Measurements from ENCODE around the gene PPM1L.

Gene PPM1L

GRCh38 chr3:160921020-160921635 is 165.1 kb downstream of the PPM1L start:
- in situ Hi-C loops (cut with MboI; ENCODE audit: low sequenced_read_pairs) = no loop called here

- in situ Hi-C loops (cut with MboI; ENCODE audit: low sequenced_read_pairs) = no loop called here
Measured at GRCh38 chr3:160924776-160925175, 168.7 kb downstream of the PPM1L start.

- in situ Hi-C loops (cut with MboI; ENCODE audit: low sequenced_read_pairs) = no loop called here
Measured at GRCh38 chr3:160927620-160928019, 171.6 kb downstream of the PPM1L start.

GRCh38 chr3:160928183-160928726 is 172.2 kb downstream of the PPM1L start:
- in situ Hi-C loops (cut with MboI; ENCODE audit: low sequenced_read_pairs) = no loop called here

- in situ Hi-C loops (cut with MboI; ENCODE audit: low sequenced_read_pairs) = no loop called here
Measured at GRCh38 chr3:160929595-160929994, 173.6 kb downstream of the PPM1L start.

GRCh38 chr3:160931474-160931873 is 175.4 kb downstream of the PPM1L start:
- in situ Hi-C loops (cut with MboI; ENCODE audit: low sequenced_read_pairs) = no loop called here

- in situ Hi-C loops (cut with MboI; ENCODE audit: low sequenced_read_pairs) = no loop called here
Measured at GRCh38 chr3:160935413-160936095, 179.5 kb downstream of the PPM1L start.

- in situ Hi-C loops (cut with MboI; ENCODE audit: low sequenced_read_pairs) = no loop called here
Measured at GRCh38 chr3:160941885-160942494, 186.0 kb downstream of the PPM1L start.

- in situ Hi-C loops (cut with MboI; ENCODE audit: low sequenced_read_pairs) = no loop called here
Measured at GRCh38 chr3:160943996-160944395, 188.0 kb downstream of the PPM1L start.

- in situ Hi-C loops (cut with MboI; ENCODE audit: low sequenced_read_pairs) = no loop called here
Measured at GRCh38 chr3:160945336-160945735, 189.3 kb downstream of the PPM1L start.

- in situ Hi-C loops (cut with MboI; ENCODE audit: low sequenced_read_pairs) = no loop called here
Measured at GRCh38 chr3:160948273-160948672, 192.2 kb downstream of the PPM1L start.

- in situ Hi-C loops (cut with MboI; ENCODE audit: low sequenced_read_pairs) = no loop called here
Measured at GRCh38 chr3:160949460-160949859, 193.4 kb downstream of the PPM1L start.

- in situ Hi-C loops (cut with MboI; ENCODE audit: low sequenced_read_pairs) = no loop called here
Measured at GRCh38 chr3:160950542-160950941, 194.5 kb downstream of the PPM1L start.

GRCh38 chr3:160950954-160951353 is 194.9 kb downstream of the PPM1L start:
- in situ Hi-C loops (cut with MboI; ENCODE audit: low sequenced_read_pairs) = no loop called here

GRCh38 chr3:160951642-160952487 is 195.8 kb downstream of the PPM1L start:
- in situ Hi-C loops (cut with MboI; ENCODE audit: low sequenced_read_pairs) = no loop called here

- in situ Hi-C loops (cut with MboI; ENCODE audit: low sequenced_read_pairs) = no loop called here
Measured at GRCh38 chr3:160953686-160954085, 197.7 kb downstream of the PPM1L start.

- in situ Hi-C loops (cut with MboI; ENCODE audit: low sequenced_read_pairs) = no loop called here
Measured at GRCh38 chr3:160956785-160957184, 200.8 kb downstream of the PPM1L start.

- in situ Hi-C loops (cut with MboI; ENCODE audit: low sequenced_read_pairs) = no loop called here
Measured at GRCh38 chr3:160960568-160960967, 204.5 kb downstream of the PPM1L start.

- in situ Hi-C loops (cut with MboI; ENCODE audit: low sequenced_read_pairs) = no loop called here
Measured at GRCh38 chr3:160963949-160964348, 207.9 kb downstream of the PPM1L start.

- in situ Hi-C loops (cut with MboI; ENCODE audit: low sequenced_read_pairs) = no loop called here
Measured at GRCh38 chr3:160968761-160969160, 212.7 kb downstream of the PPM1L start.
